Glutamatergic neuron (in vitro differentiated cells): Measurements from ENCODE around the gene GPRASP3. TPM values are rescaled to one million over a fixed set of nuclear protein-coding genes. Genes with fewer than 3 reads are reported as not detected.
"Not testable (repeated sequence)": the region's sequence is repeated elsewhere in the genome, so short reads cannot be mapped to it uniquely, and the experiment has no call there.

ENCODE experiments used
- DNase-seq: peaks from one replicate; pipeline ENCODE4 v3.0.0; 2022
- H3K27ac Mint-ChIP-seq: one replicate; pipeline ENCODE4 v1.8.0; 2020; ENCODE audit warnings: mild to moderate bottlenecking, mixed read lengths, inconsistent platforms; ENCODE audit not compliant: unreplicated experiment
- H3K27me3 Mint-ChIP-seq: one replicate; pipeline ENCODE4 v1.8.0; 2020; ENCODE audit warnings: mild to moderate bottlenecking, moderate library complexity, mixed read lengths, inconsistent platforms; ENCODE audit not compliant: unreplicated experiment
- H3K36me3 Mint-ChIP-seq: one replicate; pipeline ENCODE4 v1.8.0; 2020; ENCODE audit warnings: mild to moderate bottlenecking, mixed read lengths, inconsistent platforms; ENCODE audit not compliant: unreplicated experiment
- H3K4me1 Mint-ChIP-seq: one replicate; pipeline ENCODE4 v1.8.0; 2020; ENCODE audit warnings: mild to moderate bottlenecking, low read depth, mixed read lengths, inconsistent platforms; ENCODE audit not compliant: unreplicated experiment
- H3K4me3 Mint-ChIP-seq: one replicate; pipeline ENCODE4 v1.8.0; 2020; ENCODE audit warnings: mild to moderate bottlenecking, mixed read lengths, inconsistent platforms; ENCODE audit not compliant: unreplicated experiment
- H3K9me3 Mint-ChIP-seq: one replicate; pipeline ENCODE4 v1.8.0; 2020; ENCODE audit warnings: mild to moderate bottlenecking, moderate library complexity, mixed read lengths, inconsistent platforms; ENCODE audit not compliant: unreplicated experiment
- long read RNA-seq: library from polyadenylated mRNA; unstranded; transcript quantifications from one replicate; pipeline ENCODE4 v2.0.0, GENCODE V29; 2020; ENCODE audit not compliant: unreplicated experiment
- total RNA-seq: library from RNA; stranded (reverse); fragmentation: NEBNext Ultra II Directional; extraction: Animal tissue kit (Norgen Biotek cat#: 25700); gene quantifications from one replicate; pipeline ENCODE4 v1.2.1, GENCODE V29; 2021; ENCODE audit not compliant: unreplicated experiment
- TF ChIP-seq, protein P1 (sequence below): fragments of 200-600 bp; sonication (generic); IDR thresholded peaks from one replicate; pipeline ENCODE4 v1.5.0; 2021; ENCODE audit not compliant: partially characterized antibody, unreplicated experiment

GPRASP3 gene, protein sequence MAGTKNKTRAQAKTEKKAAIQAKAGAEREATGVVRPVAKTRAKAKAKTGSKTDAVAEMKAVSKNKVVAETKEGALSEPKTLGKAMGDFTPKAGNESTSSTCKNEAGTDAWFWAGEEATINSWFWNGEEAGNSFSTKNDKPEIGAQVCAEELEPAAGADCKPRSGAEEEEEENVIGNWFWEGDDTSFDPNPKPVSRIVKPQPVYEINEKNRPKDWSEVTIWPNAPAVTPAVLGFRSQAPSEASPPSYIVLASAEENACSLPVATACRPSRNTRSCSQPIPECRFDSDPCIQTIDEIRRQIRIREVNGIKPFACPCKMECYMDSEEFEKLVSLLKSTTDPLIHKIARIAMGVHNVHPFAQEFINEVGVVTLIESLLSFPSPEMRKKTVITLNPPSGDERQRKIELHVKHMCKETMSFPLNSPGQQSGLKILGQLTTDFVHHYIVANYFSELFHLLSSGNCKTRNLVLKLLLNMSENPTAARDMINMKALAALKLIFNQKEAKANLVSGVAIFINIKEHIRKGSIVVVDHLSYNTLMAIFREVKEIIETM
- total RNA-seq, result 19.4 TPM
- long read RNA-seq, full-length matches to known transcripts, result 2 of 3 reads
- long read RNA-seq, partial matches to known transcripts, result 0 of 3 reads
- long read RNA-seq, other reads (novel, unspliced or antisense), result 1 of 3 reads

DNA sequence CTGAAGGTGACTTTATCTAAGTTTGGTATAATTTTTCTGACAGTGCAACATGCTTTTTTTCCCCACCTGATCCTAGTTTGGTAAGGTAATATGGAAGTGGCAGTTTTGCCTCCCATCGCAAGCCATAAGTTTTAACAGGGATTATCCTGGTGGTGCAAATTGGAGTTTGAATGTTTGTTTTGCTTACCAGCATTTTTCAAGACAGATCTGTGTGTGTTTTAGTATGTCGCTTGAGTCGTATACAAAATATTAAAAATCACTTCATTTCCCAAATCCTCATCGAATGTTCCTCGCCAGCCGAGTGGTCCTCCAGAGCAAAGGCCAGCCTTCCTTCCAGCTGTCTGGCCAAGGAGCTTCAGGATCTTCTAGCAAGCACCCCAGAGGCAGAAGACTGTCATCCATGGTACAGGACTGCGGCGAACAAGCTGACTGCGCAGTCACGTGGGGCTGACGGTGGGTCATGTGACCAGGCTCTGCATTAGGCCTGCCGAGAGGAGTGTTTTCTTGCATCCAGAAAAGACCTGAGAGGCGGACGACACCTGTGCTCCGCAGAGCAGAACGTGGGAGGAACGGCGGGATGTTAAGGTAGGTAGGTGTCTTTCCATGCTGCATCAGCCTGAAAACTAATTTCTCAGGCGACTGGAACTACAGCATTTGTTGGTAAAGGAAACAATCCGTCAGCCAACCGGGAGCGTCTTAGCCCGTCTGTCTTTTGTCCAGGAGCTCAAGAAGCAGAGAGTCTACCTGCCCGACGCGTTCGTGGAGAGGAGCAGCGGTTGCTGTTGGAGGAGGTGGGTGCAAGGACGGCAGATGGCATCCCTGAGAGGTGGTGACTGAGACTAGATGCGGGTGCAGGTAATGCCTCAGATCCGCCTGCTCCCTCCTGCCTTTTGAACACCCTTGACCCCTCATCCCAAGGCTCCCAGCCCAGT is at the start of gene GPRASP3:
Gene GPRASP3 (plus strand): TSS at position 507 of the 932 bp plus-strand sequence. CDS start 28,253 bp downstream, outside the sequence.
- no peaks in the 10 kb centered on the region for H3K36me3 Mint-ChIP-seq
- H3K4me1 Mint-ChIP-seq, result no peaks in the 10 kb centered on the region
- H3K27ac Mint-ChIP-seq, result peak within 1 kb of the TSS; percentile 94
- DNase-seq, result peak; percentile 82
- no peaks in the 10 kb centered on the region for H3K27me3 Mint-ChIP-seq
- TF ChIP-seq, protein P1, sequence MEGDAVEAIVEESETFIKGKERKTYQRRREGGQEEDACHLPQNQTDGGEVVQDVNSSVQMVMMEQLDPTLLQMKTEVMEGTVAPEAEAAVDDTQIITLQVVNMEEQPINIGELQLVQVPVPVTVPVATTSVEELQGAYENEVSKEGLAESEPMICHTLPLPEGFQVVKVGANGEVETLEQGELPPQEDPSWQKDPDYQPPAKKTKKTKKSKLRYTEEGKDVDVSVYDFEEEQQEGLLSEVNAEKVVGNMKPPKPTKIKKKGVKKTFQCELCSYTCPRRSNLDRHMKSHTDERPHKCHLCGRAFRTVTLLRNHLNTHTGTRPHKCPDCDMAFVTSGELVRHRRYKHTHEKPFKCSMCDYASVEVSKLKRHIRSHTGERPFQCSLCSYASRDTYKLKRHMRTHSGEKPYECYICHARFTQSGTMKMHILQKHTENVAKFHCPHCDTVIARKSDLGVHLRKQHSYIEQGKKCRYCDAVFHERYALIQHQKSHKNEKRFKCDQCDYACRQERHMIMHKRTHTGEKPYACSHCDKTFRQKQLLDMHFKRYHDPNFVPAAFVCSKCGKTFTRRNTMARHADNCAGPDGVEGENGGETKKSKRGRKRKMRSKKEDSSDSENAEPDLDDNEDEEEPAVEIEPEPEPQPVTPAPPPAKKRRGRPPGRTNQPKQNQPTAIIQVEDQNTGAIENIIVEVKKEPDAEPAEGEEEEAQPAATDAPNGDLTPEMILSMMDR, result no peak
- peaks cover 3% of the 10 kb centered on the region for H3K9me3 Mint-ChIP-seq
- peak within 1 kb of the TSS; percentile 98 for H3K4me3 Mint-ChIP-seq

DNA sequence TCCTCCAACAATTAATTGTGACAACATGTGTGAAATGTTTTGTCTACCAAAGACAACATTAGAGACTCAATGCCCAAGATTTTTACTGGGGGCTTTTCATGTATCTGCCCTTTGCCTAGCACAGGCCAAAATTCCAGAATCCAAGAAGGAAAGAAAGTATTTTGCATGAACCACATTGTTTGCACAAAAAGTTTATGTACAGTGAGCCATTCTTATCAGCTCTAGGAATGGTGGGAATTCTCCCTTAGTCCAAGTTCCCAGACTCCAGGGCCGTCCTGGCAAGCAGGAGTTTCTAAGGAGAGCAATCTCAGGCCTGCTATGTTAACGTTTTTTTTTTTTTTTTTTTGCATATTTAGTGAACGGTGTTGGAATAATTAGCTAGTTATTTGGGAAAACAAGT is 47.7 kb upstream of the GPRASP3 start:
- H3K9me3 Mint-ChIP-seq, result no peaks in the 10 kb centered on the region
- H3K27ac Mint-ChIP-seq, result no peak overlapping the region
- no peak overlapping the region for H3K4me3 Mint-ChIP-seq
- no peak for DNase-seq
- no peaks in the 10 kb centered on the region for H3K4me1 Mint-ChIP-seq
- no peaks in the 10 kb centered on the region for H3K36me3 Mint-ChIP-seq
- no peaks in the 10 kb centered on the region for H3K27me3 Mint-ChIP-seq
- TF ChIP-seq, protein P1, result no peak

DNA sequence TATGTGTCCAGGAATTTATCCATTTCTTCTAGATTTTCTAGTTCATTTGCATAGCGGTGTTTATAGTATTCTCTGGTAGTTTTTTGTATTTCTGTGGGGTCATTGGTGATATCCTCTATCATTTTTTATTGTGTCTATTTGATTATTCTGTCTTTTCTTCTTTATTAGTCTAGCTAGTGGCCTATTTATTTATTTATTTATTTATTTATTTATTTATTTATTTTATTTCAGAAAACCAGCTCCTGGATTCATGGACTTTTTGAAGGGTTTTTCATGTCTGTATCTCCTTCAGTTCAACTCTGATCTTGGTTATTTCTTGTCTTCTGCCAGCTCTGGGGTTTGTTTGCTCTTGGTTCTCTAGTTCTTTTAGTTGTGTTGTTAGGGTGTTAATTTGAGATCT is 43.1 kb upstream of the GPRASP3 start:
- H3K36me3 Mint-ChIP-seq, H3K4me1 Mint-ChIP-seq, H3K4me3 Mint-ChIP-seq, H3K27ac Mint-ChIP-seq, H3K9me3 Mint-ChIP-seq, DNase-seq, H3K27me3 Mint-ChIP-seq: not testable (repeated sequence)

DNA sequence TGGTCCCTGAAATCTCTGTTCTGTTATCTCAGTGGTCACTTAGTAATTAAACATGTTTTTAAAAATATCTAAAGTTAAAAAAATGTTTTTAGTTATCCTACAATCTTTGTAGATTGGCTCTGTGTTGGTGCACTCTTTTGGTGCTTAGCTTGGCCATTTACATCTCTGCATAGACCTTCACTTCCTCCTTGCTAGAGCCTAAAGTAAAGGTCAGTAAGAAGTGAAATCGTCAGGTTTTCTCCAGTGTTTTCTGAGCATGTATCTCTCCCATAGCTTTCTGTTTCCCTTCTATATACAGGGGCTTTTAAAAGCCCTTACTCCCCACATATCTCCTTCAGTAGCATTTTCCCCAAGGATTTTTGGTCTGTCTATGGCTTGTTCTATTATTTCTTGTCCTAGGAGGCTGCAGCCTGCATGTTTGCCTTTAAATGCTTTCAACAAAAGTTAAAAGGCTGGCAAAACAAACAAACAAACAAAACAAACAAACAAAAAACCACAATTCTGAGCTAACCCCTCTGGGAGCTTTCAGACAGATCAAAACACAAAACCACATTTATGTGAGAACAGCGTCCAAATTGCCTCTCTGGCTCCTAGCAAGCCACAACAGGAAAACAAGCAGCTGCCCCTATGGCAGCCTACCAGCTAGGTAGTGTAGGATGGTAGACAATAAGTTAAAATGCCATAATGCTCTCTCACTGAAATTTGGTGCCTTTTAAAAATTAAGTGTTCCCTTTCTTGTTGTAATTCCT is 35.6 kb upstream of the GPRASP3 start:
- peaks cover 6% of the 10 kb centered on the region for H3K9me3 Mint-ChIP-seq
- DNase-seq, result no peak

More for the DNA sequence above, 35.6 kb upstream of the GPRASP3 start:
- peaks cover 3% of the 10 kb centered on the region for H3K4me1 Mint-ChIP-seq
- peaks cover 6% of the 10 kb centered on the region for H3K36me3 Mint-ChIP-seq
- H3K4me3 Mint-ChIP-seq, result no peak overlapping the region
- H3K27ac Mint-ChIP-seq, result no peak overlapping the region
- TF ChIP-seq, protein P1, result no peak
- H3K27me3 Mint-ChIP-seq, result no peaks in the 10 kb centered on the region
